GM19099 (cell line): ENCODE measurements around the gene ARID5B.

Source experiments
- POLR2A ChIP-seq: IDR thresholded peaks from 3 replicates; pipeline ENCODE4 v1.6.1; 2011; ENCODE audit warnings: low read depth; ENCODE audit not compliant: insufficient read length; ENCODE audit errors: extremely low read depth

ARID5B gene

GRCh38 chr10:61877887-61878739, 23.4 kb upstream of the ARID5B start:
- no peak for TF ChIP-seq POLR2A

- TF ChIP-seq POLR2A = no peak
Measured at GRCh38 chr10:61878740-61879068, 22.8 kb upstream of the ARID5B start.

DNA sequence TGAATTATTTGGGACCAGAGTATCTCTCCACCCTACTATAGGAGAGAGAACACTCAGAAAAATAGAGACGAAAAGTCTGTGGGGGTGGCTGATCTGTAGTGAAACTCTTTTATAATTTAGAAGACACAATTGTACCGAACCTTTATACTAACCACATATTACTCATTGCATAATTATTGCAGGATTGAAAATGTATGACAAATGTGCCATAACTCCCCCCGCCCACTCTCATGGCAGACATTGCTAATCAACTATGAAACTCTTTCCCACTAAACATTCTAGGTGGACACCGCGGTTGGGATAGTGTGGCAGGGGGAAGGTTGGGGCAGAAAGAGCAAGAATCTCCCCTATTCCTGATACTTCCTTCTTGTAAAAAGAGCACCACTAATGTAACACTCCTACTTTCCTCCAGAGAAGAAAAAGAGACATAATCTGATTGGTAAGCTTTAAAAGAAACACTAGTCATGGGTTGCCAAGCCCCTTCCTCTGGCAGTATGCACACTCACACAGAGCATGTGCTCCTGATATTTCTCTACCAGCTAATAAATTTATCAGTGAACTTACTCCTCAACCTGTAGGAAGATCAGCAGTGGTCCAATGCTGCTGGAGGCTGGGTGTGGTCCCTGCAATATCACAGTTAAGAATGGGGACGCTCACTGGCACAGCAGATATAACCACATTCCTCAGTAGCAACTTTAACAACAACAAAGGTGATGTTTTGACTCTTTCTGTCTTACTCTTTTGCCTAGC, 18.7 kb upstream of the ARID5B start:
- TF ChIP-seq POLR2A = no peak

GRCh38 chr10:61883371-61884025, 18.0 kb upstream of the ARID5B start:
- no peak for TF ChIP-seq POLR2A

GRCh38 chr10:61887772-61888171, 13.7 kb upstream of the ARID5B start:
- TF ChIP-seq POLR2A = no peak

DNA sequence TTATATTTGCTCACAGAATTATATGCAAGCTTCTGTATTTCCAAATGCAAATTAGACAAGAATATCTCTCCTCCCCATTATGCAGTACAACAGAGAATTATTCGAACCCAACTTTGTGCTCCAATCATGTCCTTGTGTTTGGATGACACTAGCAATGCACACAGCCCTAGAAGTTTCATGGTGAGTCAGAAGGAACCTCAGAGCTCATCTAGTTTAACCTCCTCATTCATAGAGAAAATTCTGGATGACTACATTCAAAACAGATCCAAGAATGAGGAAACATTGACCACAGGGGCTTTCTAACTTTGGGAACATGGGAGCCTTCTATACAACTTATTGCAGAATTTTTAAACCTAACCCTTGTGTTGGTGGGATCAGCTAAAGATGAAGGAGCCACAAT, 12.8 kb upstream of the ARID5B start:
- TF ChIP-seq POLR2A = no peak

DNA sequence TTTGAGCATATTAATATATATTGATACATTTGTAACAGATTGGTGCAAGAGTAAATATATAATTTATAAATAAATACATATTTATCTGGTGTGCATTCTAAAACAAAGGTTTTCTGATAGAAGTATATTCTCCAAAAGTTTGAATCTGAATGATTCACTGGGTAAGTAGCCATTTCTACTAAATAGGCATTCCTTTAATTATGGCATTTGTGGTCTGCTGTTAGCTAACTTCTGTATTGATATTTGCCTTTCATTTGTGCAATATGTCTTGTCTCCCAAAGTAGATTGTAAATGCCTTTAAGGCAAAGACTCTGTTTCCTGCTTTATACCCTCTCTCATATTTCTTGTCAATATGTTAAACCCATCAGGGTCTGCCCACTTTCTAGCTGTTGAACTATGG, 11.1 kb upstream of the ARID5B start:
- TF ChIP-seq POLR2A = no peak

GRCh38 chr10:61890881-61891409, 10.6 kb upstream of the ARID5B start:
- no peak for TF ChIP-seq POLR2A

- no peak for TF ChIP-seq POLR2A
Measured at GRCh38 chr10:61891906-61892585, 9.5 kb upstream of the ARID5B start.

DNA sequence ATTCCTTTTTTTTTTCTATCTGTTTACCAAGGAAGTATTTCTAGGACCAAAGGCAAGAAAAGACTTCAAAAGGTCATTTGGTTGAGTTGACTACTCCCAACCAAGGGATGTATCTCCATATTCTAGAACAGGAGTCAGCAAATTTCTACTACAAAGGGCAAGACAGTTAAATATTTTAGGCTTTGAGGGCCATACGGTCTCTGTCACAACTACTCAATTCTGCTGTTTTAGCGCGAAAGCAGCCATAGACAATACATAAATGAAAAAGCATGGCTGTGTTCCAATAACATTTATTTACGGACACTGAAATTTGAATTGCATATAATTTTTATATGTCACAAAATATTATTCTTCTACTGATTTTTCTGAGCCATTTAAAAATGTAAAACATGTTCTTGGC, 8.5 kb upstream of the ARID5B start:
- TF ChIP-seq POLR2A = no peak

DNA sequence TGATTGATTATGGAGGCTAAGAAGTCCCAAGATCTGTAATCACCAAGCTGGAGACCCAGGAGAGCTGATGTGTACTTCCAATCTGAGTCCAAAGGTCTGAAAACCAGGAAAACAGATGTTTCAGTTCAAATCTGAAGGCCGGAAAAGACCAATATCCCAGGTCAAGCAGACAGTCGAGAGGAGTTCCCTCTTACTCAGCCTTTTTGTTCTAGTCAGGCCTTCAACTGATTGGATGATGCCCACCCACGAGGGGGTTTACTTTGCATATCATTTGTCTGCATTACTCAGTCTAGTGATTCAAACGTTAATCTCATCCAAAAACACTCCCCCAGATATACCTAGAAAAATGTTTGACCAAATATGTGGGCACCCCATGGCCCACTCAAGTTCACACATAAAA, 7.4 kb upstream of the ARID5B start:
- TF ChIP-seq POLR2A = no peak

DNA sequence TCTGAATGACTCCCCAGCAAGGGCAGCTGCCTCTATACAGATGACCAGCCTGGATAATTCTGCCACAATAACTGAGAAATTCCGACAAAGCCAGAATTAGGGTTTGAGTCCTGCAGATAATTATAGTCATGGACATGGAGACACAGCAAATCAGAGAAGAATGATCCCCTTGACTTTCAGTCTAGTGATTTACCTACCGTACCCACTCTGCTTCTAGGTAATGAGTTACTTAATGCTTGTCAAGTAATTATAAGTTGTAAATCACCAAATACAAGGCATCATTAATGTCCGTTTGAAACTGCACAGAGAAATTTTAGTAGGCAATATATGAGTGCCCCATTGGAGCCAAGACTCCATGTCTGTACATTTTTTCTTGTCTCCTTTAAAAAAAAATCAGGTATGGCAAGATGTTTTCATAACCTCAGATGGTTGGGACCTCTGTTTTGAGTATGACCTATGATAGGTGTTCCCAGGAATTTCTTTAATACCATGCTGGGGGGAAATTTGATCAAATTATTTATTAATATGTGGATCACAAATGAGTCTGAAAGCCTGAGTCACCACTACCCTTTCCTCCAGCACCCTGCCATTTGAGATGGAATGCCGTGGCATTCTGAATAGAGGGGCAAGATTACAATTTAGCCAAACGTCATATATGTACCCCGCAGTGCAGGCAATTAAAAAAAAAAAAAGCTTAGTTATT, 5.5 kb upstream of the ARID5B start:
- TF ChIP-seq POLR2A = no peak

GRCh38 chr10:61896854-61897661, 4.4 kb upstream of the ARID5B start:
- TF ChIP-seq POLR2A = no peak

GRCh38 chr10:61897671-61898434, 3.6 kb upstream of the ARID5B start:
- no peak for TF ChIP-seq POLR2A

DNA sequence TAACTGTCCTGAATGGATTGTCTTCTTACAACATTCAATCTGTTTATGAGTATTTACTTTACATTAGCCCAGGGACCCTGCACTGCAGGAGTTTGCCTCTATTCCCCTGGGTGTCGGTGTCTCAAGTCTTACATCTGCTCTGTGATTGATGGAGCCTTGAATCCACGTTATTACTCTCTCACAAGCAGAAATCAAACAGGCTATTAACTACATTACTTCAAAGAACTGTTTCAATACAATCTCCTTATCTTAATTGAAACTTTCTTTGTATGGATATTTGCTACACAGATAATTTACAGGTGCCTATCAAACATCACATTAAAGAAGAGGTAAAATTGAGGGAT, 3.1 kb upstream of the ARID5B start:
- TF ChIP-seq POLR2A = no peak
